Natural killer cell (primary cell): ENCODE data around the gene TOR1B. TPM values are rescaled to one million over a fixed set of nuclear protein-coding genes. Genes with fewer than 3 reads are reported as not detected.

ENCODE experiments used
- ATAC-seq, 3 donors: fragments of 150-1000 bp in 2 of 3; fragments of 200-7000 bp in 1 of 3; cut with Tn5 transposase; 1 replicate in 1 of 3; 2 replicates in 2 of 3; pipeline ENCODE4 v1.10.0; 2021; ENCODE audit warnings: mild to moderate bottlenecking in 2 of 3, moderate library complexity in 2 of 3
- DNase-seq, 2 donors: peaks; one replicate each; pipeline versions ENCODE4 v3.0.0 to v3.0.0-alpha.2; 2013 to 2021; ENCODE audit warnings: mixed read lengths in 1 of 2
- H3K27ac ChIP-seq: one replicate; pipeline ENCODE4 v1.5.1; 2013; ENCODE audit warnings: mild to moderate bottlenecking, low read length
- H3K27me3 ChIP-seq: one replicate; pipeline ENCODE4 v1.6.1; 2013; ENCODE audit warnings: low read length; ENCODE audit not compliant: control insufficient read depth, insufficient read depth
- H3K36me3 ChIP-seq: one replicate; pipeline ENCODE4 v1.6.1; 2013; ENCODE audit warnings: low read length; ENCODE audit not compliant: control insufficient read depth, insufficient read depth
- H3K4me1 ChIP-seq: one replicate; pipeline ENCODE4 v1.6.1; 2013; ENCODE audit warnings: low read length; ENCODE audit not compliant: control insufficient read depth, insufficient read depth
- H3K4me3 ChIP-seq: one replicate; pipeline ENCODE4 v1.5.1; 2013; ENCODE audit warnings: low read length
- H3K9me3 ChIP-seq: one replicate; pipeline ENCODE4 v1.6.1; 2013; ENCODE audit warnings: low read length; ENCODE audit not compliant: control insufficient read depth, insufficient read depth
- H3K27ac Mint-ChIP-seq, 2 donors: one replicate each; pipeline ENCODE4 v1.8.0; 2022; ENCODE audit warnings: mild to moderate bottlenecking in 2 of 2, mixed read lengths in 2 of 2, moderate library complexity in 1 of 2
- H3K27me3 Mint-ChIP-seq, 2 donors: one replicate each; pipeline ENCODE4 v1.8.0; 2022; ENCODE audit warnings: low read depth in 2 of 2, mixed read lengths in 2 of 2
- H3K36me3 Mint-ChIP-seq: one replicate; pipeline ENCODE4 v1.8.0; 2022; ENCODE audit warnings: mixed read lengths
- H3K4me1 Mint-ChIP-seq, 2 donors: one replicate each; pipeline ENCODE4 v1.8.0; 2022; ENCODE audit warnings: mixed read lengths in 2 of 2
- H3K4me3 Mint-ChIP-seq: one replicate; pipeline ENCODE4 v1.8.0; 2022; ENCODE audit warnings: mild to moderate bottlenecking, moderate library complexity, mixed read lengths
- H3K9me3 Mint-ChIP-seq, 2 donors: one replicate each; pipeline ENCODE4 v1.8.0; 2022; ENCODE audit warnings: mixed read lengths in 2 of 2
- WGBS: methylation state at CpG from one replicate; pipeline ENCODE4 v1.1.7; 2013; ENCODE audit warnings: missing lambda C conversion rate; ENCODE audit not compliant: insufficient coverage; 5-methylcytosine and 5-hydroxymethylcytosine counted together
- intact Hi-C: fragments of 100-400 bp; cut with micrococcal nuclease; formaldehyde crosslinking; loops from one replicate; pipeline ENCODE4 v1.14.2; 2022
- total RNA-seq, 4 donors: library from RNA; stranded (reverse); fragments of 120-200 nt in 1 of 4; gene quantifications; one replicate each; pipeline versions ENCODE4 v1.2.3 to v1.2.4, GENCODE V29; 2013 to 2022
- TF ChIP-seq, protein P1 (sequence below): fragments of 200-600 bp; IDR thresholded peaks from one replicate; pipeline ENCODE4 v1.8.0; 2022; ENCODE audit warnings: antibody characterized with exemption

TOR1B gene
- total RNA-seq, 3 donors from 2014 or later (not counting 1 experiment from before 2014, with no cell fraction given): 20.2 to 30.5 (median 23.9) TPM

DNA sequence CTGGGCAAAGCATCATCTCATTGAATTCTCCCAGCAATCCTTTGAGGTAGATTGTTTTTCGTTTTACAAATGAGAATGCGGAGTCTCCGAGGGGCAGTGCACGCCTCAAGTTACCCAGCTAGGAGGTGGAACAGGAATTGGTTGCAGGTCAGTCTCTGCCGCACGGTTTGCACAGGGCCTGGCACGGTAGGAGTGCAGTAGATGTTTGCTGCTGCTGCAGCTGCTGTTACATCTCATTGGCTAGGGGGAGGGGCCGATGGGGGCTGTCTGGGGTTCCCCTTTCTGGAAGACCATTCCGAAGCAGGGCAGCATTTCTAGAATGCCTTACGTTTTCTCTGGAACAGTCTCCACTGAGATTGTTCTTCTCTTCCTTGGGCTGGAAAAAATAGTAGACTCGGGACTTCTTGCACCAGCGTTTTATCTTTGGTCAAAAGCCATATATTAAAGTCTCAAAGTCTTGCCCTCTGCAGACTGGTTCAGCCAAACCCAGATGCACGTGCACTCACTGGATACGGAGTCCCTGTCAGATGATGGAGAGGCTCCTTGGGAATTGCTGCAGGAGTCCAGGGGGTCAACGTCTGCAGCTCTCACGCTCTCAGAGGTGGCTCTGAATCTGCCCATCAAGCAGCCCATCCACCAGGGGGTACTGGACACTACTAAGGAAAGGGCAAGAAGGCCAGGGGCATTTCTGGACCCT lies 33.5 kb downstream of the TOR1B start:
- H3K27ac Mint-ChIP-seq: peak overlapping the region; percentile 98
- no peak for ATAC-seq
- H3K4me3 Mint-ChIP-seq: peak overlapping the region; percentile 96
- H3K27me3 Mint-ChIP-seq: no peaks in the 10 kb centered on the region
- WGBS: 22% methylated on average over 16 of the region's 16 CpGs
- peaks cover 25% of the 10 kb centered on the region for H3K36me3 ChIP-seq
- intact Hi-C loops: no loop called here
- H3K4me3 ChIP-seq: peak overlapping the region; percentile 98
- peak overlapping the region; percentile 81 for H3K27ac ChIP-seq
- DNase-seq: peak in 1 of 2 donors; percentile 69
- no peaks in the 10 kb centered on the region for H3K9me3 Mint-ChIP-seq
- peaks cover 44% of the 10 kb centered on the region for H3K4me1 ChIP-seq
- H3K27me3 ChIP-seq: no peaks in the 10 kb centered on the region
- TF ChIP-seq, protein P1, sequence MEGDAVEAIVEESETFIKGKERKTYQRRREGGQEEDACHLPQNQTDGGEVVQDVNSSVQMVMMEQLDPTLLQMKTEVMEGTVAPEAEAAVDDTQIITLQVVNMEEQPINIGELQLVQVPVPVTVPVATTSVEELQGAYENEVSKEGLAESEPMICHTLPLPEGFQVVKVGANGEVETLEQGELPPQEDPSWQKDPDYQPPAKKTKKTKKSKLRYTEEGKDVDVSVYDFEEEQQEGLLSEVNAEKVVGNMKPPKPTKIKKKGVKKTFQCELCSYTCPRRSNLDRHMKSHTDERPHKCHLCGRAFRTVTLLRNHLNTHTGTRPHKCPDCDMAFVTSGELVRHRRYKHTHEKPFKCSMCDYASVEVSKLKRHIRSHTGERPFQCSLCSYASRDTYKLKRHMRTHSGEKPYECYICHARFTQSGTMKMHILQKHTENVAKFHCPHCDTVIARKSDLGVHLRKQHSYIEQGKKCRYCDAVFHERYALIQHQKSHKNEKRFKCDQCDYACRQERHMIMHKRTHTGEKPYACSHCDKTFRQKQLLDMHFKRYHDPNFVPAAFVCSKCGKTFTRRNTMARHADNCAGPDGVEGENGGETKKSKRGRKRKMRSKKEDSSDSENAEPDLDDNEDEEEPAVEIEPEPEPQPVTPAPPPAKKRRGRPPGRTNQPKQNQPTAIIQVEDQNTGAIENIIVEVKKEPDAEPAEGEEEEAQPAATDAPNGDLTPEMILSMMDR: no peak
- H3K4me1 Mint-ChIP-seq: peaks cover 54 to 60% of the 10 kb centered on the region in 2 donors
- no peaks in the 10 kb centered on the region for H3K36me3 Mint-ChIP-seq
- no peaks in the 10 kb centered on the region for H3K9me3 ChIP-seq

DNA sequence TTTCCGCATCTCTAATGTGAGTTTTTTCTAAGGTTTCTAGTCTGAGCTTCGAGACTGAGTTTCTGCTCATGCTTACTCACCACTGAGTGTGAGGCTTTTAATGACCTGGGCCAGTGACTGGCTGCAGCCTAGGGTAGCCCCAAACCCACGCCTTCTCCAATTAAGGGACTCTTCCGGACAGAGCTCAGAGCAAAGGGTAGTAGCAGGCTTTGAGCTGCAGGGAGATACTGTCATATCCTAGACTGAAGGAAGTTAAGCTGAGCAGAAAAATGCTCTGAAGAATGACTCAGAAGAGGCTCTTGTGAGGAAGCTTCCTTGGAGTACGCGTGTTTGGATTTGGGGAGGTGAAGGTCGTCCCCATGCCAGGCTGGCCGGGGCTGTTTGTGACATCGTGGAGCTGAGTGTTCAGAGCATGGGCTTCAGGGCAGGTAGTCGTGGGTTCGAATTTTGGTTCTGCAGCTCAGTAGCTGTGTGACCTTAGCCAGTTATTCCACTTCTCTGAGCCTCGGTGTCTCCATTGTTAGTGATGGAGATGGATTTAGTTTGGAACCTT lies 35.8 kb downstream of the TOR1B start:
- Histone ChIP-seq H3K4me3 (no peak overlapping the region), H3K36me3 (peaks cover 16% of the 10 kb centered on the region), H3K9me3 (no peaks in the 10 kb centered on the region), H3K4me1 (peaks cover 44% of the 10 kb centered on the region), H3K27ac (no peak overlapping the region), H3K27me3 (no peaks in the 10 kb centered on the region)
- Mint-ChIP-seq H3K27me3 (no peaks in the 10 kb centered on the region), H3K9me3 (no peaks in the 10 kb centered on the region), H3K27ac (peak overlapping the region in 1 of 2 donors; percentile 44), H3K4me1 (peaks cover 47 to 54% of the 10 kb centered on the region in 2 donors), H3K36me3 (no peaks in the 10 kb centered on the region), H3K4me3 (peak overlapping the region; percentile 28)
- ATAC-seq (no peak), DNase-seq (peak in 1 of 2 donors; percentile 41)
- 89% methylated on average over 12 of the region's 12 CpGs for WGBS
- intact Hi-C loops: no loop called here
- TF ChIP-seq, protein P1: no peak

DNA sequence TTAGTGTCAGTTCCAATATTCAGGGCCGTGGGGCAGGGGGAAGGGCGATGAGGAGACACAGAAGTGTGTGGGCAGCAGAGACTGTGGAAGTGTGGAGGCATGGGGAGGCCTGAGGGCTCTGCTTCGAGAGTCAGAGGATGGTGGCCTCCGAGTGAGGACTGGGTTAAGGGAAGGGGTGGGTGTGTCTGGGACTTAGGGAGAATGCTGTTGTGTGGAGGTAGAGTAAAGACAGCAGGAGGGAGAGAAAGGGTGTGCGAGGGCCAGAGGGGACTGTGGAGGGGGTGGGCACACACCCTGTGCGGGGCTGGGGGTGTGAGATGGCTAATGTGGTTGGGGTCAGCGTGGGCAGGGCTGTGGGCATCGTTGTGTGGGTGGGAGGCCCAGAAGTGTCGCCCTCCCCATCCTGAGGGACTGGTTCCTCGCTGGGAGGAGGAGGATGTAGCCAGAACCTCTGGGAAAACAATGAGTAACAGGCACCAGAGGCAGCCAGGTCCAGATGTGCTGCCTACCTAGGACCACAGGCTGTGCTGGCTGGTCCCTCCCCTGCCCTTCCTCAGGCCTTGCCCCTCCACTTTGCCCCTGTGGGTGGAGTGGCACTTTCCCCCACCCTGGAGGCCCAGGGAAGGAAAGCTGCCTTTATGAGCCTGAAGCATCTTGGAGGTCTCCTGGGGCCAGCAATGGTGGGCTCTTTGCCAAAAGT lies 36.5 kb downstream of the TOR1B start:
- H3K4me1 ChIP-seq: peaks cover 39% of the 10 kb centered on the region
- ATAC-seq (no peak), DNase-seq (no peak)
- TF ChIP-seq, protein P1: no peak
- Mint-ChIP-seq H3K4me3 (no peak overlapping the region), H3K4me1 (peaks cover 40 to 47% of the 10 kb centered on the region in 2 donors), H3K27ac (peak overlapping the region in 1 of 2 donors; percentile 44), H3K36me3 (no peaks in the 10 kb centered on the region), H3K9me3 (no peaks in the 10 kb centered on the region), H3K27me3 (no peaks in the 10 kb centered on the region)
- H3K27me3 ChIP-seq: no peaks in the 10 kb centered on the region
- intact Hi-C loops: no loop called here
- H3K9me3 ChIP-seq: no peaks in the 10 kb centered on the region
- H3K4me3 ChIP-seq: no peak overlapping the region
- H3K36me3 ChIP-seq: peaks cover 17% of the 10 kb centered on the region
- H3K27ac ChIP-seq: no peak overlapping the region
- 61% methylated on average over 10 of the region's 10 CpGs for WGBS
